Measurements from ENCODE around the gene ACAP1. TPM values are rescaled to one million over a fixed set of nuclear protein-coding genes. Genes with fewer than 3 reads are reported as not detected.

Gene ACAP1
- total RNA-seq, 1 experiment from 2014 or later: 0.61 TPM

Other genes starting within 250 kb of the ACAP1 start
- not detected in 2 replicates for gene ASGR2, start 221.7 kb upstream of the ACAP1 start, total RNA-seq (2014; rRNA removed; shearing (Covaris generic))
- 3.3 and 7.1 TPM in 2 replicates for gene ASGR1, start 157.2 kb upstream of the ACAP1 start, total RNA-seq (2014; rRNA removed; shearing (Covaris generic))
- 15.5 and 18.8 TPM in 2 replicates for gene DLG4, start 116.7 kb upstream of the ACAP1 start, total RNA-seq (2014; rRNA removed; shearing (Covaris generic))
- 399 and 405 TPM in 2 replicates for gene ACADVL, start 116.6 kb upstream of the ACAP1 start, total RNA-seq (2014; rRNA removed; shearing (Covaris generic))
- 89.9 and 99.0 TPM in 2 replicates for gene DVL2, start 102.0 kb upstream of the ACAP1 start, total RNA-seq (2014; rRNA removed; shearing (Covaris generic))
- 113 and 121 TPM in 2 replicates for gene PHF23, start 97.1 kb upstream of the ACAP1 start, total RNA-seq (2014; rRNA removed; shearing (Covaris generic))
- 227 and 249 TPM in 2 replicates for gene GABARAP, start 94.1 kb upstream of the ACAP1 start, total RNA-seq (2014; rRNA removed; shearing (Covaris generic))
- 18.3 and 26.8 TPM in 2 replicates for gene CTDNEP1, start 84.8 kb upstream of the ACAP1 start, total RNA-seq (2014; rRNA removed; shearing (Covaris generic))
- gene ELP5, start 84.3 kb upstream of the ACAP1 start, total RNA-seq (2014; rRNA removed; shearing (Covaris generic)): 74.1 and 95.6 TPM in 2 replicates
- 0.17 and 3.5 TPM in 2 replicates for gene CLDN7, start 74.1 kb upstream of the ACAP1 start, total RNA-seq (2014; rRNA removed; shearing (Covaris generic))
- 2.3 and 2.7 TPM in 2 replicates for gene SLC2A4, start 54.8 kb upstream of the ACAP1 start, total RNA-seq (2014; rRNA removed; shearing (Covaris generic))
- 20.5 and 20.9 TPM in 2 replicates for gene YBX2, start 41.9 kb upstream of the ACAP1 start, total RNA-seq (2014; rRNA removed; shearing (Covaris generic))
- gene EIF5A, start 28.9 kb upstream of the ACAP1 start, total RNA-seq (2014; rRNA removed; shearing (Covaris generic)): 1,140 and 1,147 TPM in 2 replicates
- gene GPS2, start 21.2 kb upstream of the ACAP1 start, total RNA-seq (2014; rRNA removed; shearing (Covaris generic)): 109 and 113 TPM in 2 replicates
- gene NEURL4, start 7.2 kb upstream of the ACAP1 start, total RNA-seq (2014; rRNA removed; shearing (Covaris generic)): 21.4 and 50.0 TPM in 2 replicates
- gene KCTD11, start 15.6 kb downstream of the ACAP1 start, total RNA-seq (2014; rRNA removed; shearing (Covaris generic)): 12.0 and 14.3 TPM in 2 replicates
- gene TMEM95, start 18.6 kb downstream of the ACAP1 start, total RNA-seq (2014; rRNA removed; shearing (Covaris generic)): not detected in 2 replicates
- not detected in 2 replicates for gene TNK1, start 44.6 kb downstream of the ACAP1 start, total RNA-seq (2014; rRNA removed; shearing (Covaris generic))
- 7.9 and 8.3 TPM in 2 replicates for gene PLSCR3, start 58.0 kb downstream of the ACAP1 start, total RNA-seq (2014; rRNA removed; shearing (Covaris generic))
- gene TMEM256, start 67.6 kb downstream of the ACAP1 start, total RNA-seq (2014; rRNA removed; shearing (Covaris generic)): 200 and 369 TPM in 2 replicates
- gene NLGN2, start 71.3 kb downstream of the ACAP1 start, total RNA-seq (2014; rRNA removed; shearing (Covaris generic)): 5.5 and 6.8 TPM in 2 replicates
- not detected in 2 replicates for gene SPEM1, start 83.8 kb downstream of the ACAP1 start, total RNA-seq (2014; rRNA removed; shearing (Covaris generic))
- not detected in 2 replicates for gene SPEM2, start 89.1 kb downstream of the ACAP1 start, total RNA-seq (2014; rRNA removed; shearing (Covaris generic))
- not detected in 2 replicates for gene SPEM3, start 92.3 kb downstream of the ACAP1 start, total RNA-seq (2014; rRNA removed; shearing (Covaris generic))
- gene TMEM102, start 98.9 kb downstream of the ACAP1 start, total RNA-seq (2014; rRNA removed; shearing (Covaris generic)): 4.6 and 4.9 TPM in 2 replicates
- 20.4 and 24.2 TPM in 2 replicates for gene FGF11, start 103.0 kb downstream of the ACAP1 start, total RNA-seq (2014; rRNA removed; shearing (Covaris generic))
- 7.6 and 24.0 TPM in 2 replicates for gene CHRNB1, start 108.5 kb downstream of the ACAP1 start, total RNA-seq (2014; rRNA removed; shearing (Covaris generic))
- gene ZBTB4, start 143.1 kb downstream of the ACAP1 start, total RNA-seq (2014; rRNA removed; shearing (Covaris generic)): 4.1 and 4.4 TPM in 2 replicates
- not detected in 2 replicates for gene SLC35G6, start 144.9 kb downstream of the ACAP1 start, total RNA-seq (2014; rRNA removed; shearing (Covaris generic))
- gene POLR2A, start 147.8 kb downstream of the ACAP1 start, total RNA-seq (2014; rRNA removed; shearing (Covaris generic)): 52.7 and 52.8 TPM in 2 replicates
- gene TNFSF12, start 212.5 kb downstream of the ACAP1 start, total RNA-seq (2014; rRNA removed; shearing (Covaris generic)): not detected in 2 replicates
- 1.5 TPM in 1 of 2 replicates, not detected in the other for gene TNFSF13, start 222.2 kb downstream of the ACAP1 start, total RNA-seq (2014; rRNA removed; shearing (Covaris generic))
- gene SENP3, start 225.4 kb downstream of the ACAP1 start, total RNA-seq (2014; rRNA removed; shearing (Covaris generic)): 157 and 182 TPM in 2 replicates
- 119 and 129 TPM in 2 replicates for gene CD68, start 243.1 kb downstream of the ACAP1 start, total RNA-seq (2014; rRNA removed; shearing (Covaris generic))
- gene MPDU1, start 247.3 kb downstream of the ACAP1 start, total RNA-seq (2014; rRNA removed; shearing (Covaris generic)): 151 and 157 TPM in 2 replicates

All from G401 (cell line).